SK-N-SH (cell line): ENCODE data around the gene EEF2K. TPM values are rescaled to one million over a fixed set of nuclear protein-coding genes. Genes with fewer than 3 reads are reported as not detected.
A peak's percentile ranks its signal among the peaks of the same experiment; 100 is the strongest.

Source experiments
- CTCF ChIA-PET: fragments of 300-600, 350-600 bp; formaldehyde crosslinking; extraction: SDS; loops from one replicate; lab custom pipeline; 2021; lab: Yijun Ruan, JAX
- POLR2A ChIA-PET: fragments of 350-600 bp; sonication (Branson Sonifier 250); formaldehyde crosslinking; extraction: SDS; loops from one replicate; lab custom pipeline; 2020; ENCODE audit warnings: antibody characterized with exemption, inconsistent platforms; lab: Yijun Ruan, JAX
- DNase-seq: peaks from one replicate; pipeline ENCODE4 v3.0.0; 2012
- H2AFZ ChIP-seq: fragments of 200-600 bp; sonication (generic); 2 replicates; pipeline ENCODE4 v1.8.1; 2016; ENCODE audit warnings: antibody characterized with exemption, mild to moderate bottlenecking, low read depth
- H3F3A ChIP-seq: fragments of 200-600 bp; sonication (generic); replicated peaks from 2 replicates; pipeline ENCODE3; 2016; ENCODE audit warnings: antibody characterized with exemption, mild to moderate bottlenecking; ENCODE audit not compliant: insufficient read depth
- H3K27ac ChIP-seq, 2 experiments: fragments of 200-500 bp in 1 of 2; fragments of 200-600 bp in 1 of 2; sonication (Bioruptor generic) in 1 of 2; sonication (generic), shearing (Covaris generic) in 1 of 2; 2 replicates each; pipeline versions ENCODE4 v1.5.1 to v1.6.1; 2014 to 2016; ENCODE audit warnings: low read depth in 2 of 2, inconsistent platforms in 1 of 2, low read length in 1 of 2, mild to moderate bottlenecking in 1 of 2, mixed read lengths in 1 of 2
- H3K27me3 ChIP-seq: fragments of 200-600 bp; sonication (generic), shearing (Covaris generic); 2 replicates; pipeline ENCODE4 v1.6.1; 2016; ENCODE audit warnings: mixed run types; ENCODE audit not compliant: insufficient read depth
- H3K36me3 ChIP-seq, 2 experiments: fragments of 200-500 bp in 1 of 2; fragments of 200-600 bp in 1 of 2; sonication (Bioruptor generic) in 1 of 2; sonication (generic) in 1 of 2; replicated peaks in 1 of 2; 2 replicates each; pipeline versions ENCODE3 to v1.5.1; 2014 to 2016; ENCODE audit warnings: low read length in 1 of 2, mild to moderate bottlenecking in 1 of 2; ENCODE audit not compliant: insufficient read depth in 2 of 2, control insufficient read depth in 1 of 2
- H3K4me1 ChIP-seq, 2 experiments: fragments of 200-500 bp in 1 of 2; fragments of 200-600 bp in 1 of 2; sonication (Bioruptor generic) in 1 of 2; sonication (generic), shearing (Covaris generic) in 1 of 2; 2 replicates each; pipeline versions ENCODE4 v1.5.1 to v1.6.1; 2014 to 2016; ENCODE audit warnings: low read depth in 1 of 2, low read length in 1 of 2, mixed run types in 1 of 2; ENCODE audit not compliant: insufficient read depth in 2 of 2, control insufficient read depth in 1 of 2
- H3K4me2 ChIP-seq: fragments of 200-600 bp; sonication (generic), shearing (Covaris generic); 2 replicates; pipeline ENCODE4 v1.6.1; 2017; ENCODE audit warnings: mixed run types
- H3K4me3 ChIP-seq, 2 experiments: fragments of 200-500 bp in 1 of 2; fragments of 200-600 bp in 1 of 2; sonication (Bioruptor generic) in 1 of 2; sonication (generic), shearing (Covaris generic) in 1 of 2; 2 replicates each; pipeline versions ENCODE4 v1.5.1 to v1.8.1; 2014 to 2016; ENCODE audit warnings: low read depth in 2 of 2, inconsistent platforms in 1 of 2, low read length in 1 of 2, mild to moderate bottlenecking in 1 of 2, mixed read lengths in 1 of 2, moderate library complexity in 1 of 2
- H3K79me2 ChIP-seq: fragments of 200-600 bp; sonication (generic); 2 replicates; pipeline ENCODE4 v1.8.1; 2017; ENCODE audit warnings: mild to moderate bottlenecking; ENCODE audit not compliant: insufficient read depth
- H3K9ac ChIP-seq: fragments of 200-600 bp; sonication (generic); 2 replicates; pipeline ENCODE4 v1.6.1; 2017; ENCODE audit warnings: mixed run types
- H3K9me2 ChIP-seq: fragments of 200-600 bp; sonication (generic); 2 replicates; pipeline ENCODE4 v1.6.1; 2017; ENCODE audit warnings: mixed run types
- H3K9me3 ChIP-seq: fragments of 200-600 bp; sonication (generic); 2 replicates; pipeline ENCODE4 v1.6.1; 2017; ENCODE audit warnings: mixed run types, mild to moderate bottlenecking, moderate library complexity
- H4K20me1 ChIP-seq: fragments of 200-600 bp; sonication (generic); 2 replicates; pipeline ENCODE4 v1.6.1; 2017; ENCODE audit warnings: mild to moderate bottlenecking, mixed run types; ENCODE audit not compliant: insufficient read depth
- CHD2 ChIP-seq: fragments of 150-350 bp; IDR thresholded peaks from 2 replicates; pipeline ENCODE4 v1.6.1; 2018; ENCODE audit warnings: low read length; ENCODE audit not compliant: partially characterized antibody
- ELF1 ChIP-seq: IDR thresholded peaks from 2 replicates; pipeline ENCODE4 v1.4.0; 2012
- JUND ChIP-seq: IDR thresholded peaks from 2 replicates; pipeline ENCODE4 v1.4.0; 2012
- MAX ChIP-seq: IDR thresholded peaks from 2 replicates; pipeline ENCODE4 v1.4.0; 2012; ENCODE audit warnings: low read depth
- MEF2A ChIP-seq: IDR thresholded peaks from 2 replicates; pipeline ENCODE4 v1.4.0; 2012; ENCODE audit warnings: low read depth, borderline replicate concordance
- PBX3 ChIP-seq: IDR thresholded peaks from 2 replicates; pipeline ENCODE4; 2012
- POLR2AphosphoS5 ChIP-seq: IDR thresholded peaks from 2 replicates; pipeline ENCODE4 v1.6.1; 2012; ENCODE audit warnings: low read depth, low read length
- RCOR1 ChIP-seq: fragments of 150-350 bp; IDR thresholded peaks from 2 replicates; pipeline ENCODE4 v1.6.1; 2017; ENCODE audit warnings: antibody characterized with exemption, low read length
- REST ChIP-seq: IDR thresholded peaks from 2 replicates; pipeline ENCODE4 v1.6.1; 2012; ENCODE audit warnings: mild to moderate bottlenecking, low read depth, low read length, moderate library complexity
- SIN3A ChIP-seq: IDR thresholded peaks from 2 replicates; pipeline ENCODE4 v1.6.1; 2012; ENCODE audit warnings: low read depth, mild to moderate bottlenecking, low read length, moderate library complexity, borderline replicate concordance
- TAF1 ChIP-seq: IDR thresholded peaks from 2 replicates; pipeline ENCODE4 v1.6.1; 2012; ENCODE audit warnings: low read depth, mild to moderate bottlenecking, low read length, moderate library complexity, borderline replicate concordance
- WGBS: methylation state at CpG from one replicate; pipeline ENCODE4 v1.1.6; 2017; ENCODE audit warnings: low lambda C conversion rate; 5-methylcytosine and 5-hydroxymethylcytosine counted together
- polyA plus RNA-seq, 3 experiments: library from polyadenylated mRNA; depleted of rRNA; stranded (reverse); fragments of >200 nt; gene quantifications; 2 replicates each; pipeline ENCODE4 v1.2.3, GENCODE V29; 2012

EEF2K gene
- polyA plus RNA-seq, 1 of the 3 experiments (the other 2 are of a cell fraction) = 8.0 TPM

DNA sequence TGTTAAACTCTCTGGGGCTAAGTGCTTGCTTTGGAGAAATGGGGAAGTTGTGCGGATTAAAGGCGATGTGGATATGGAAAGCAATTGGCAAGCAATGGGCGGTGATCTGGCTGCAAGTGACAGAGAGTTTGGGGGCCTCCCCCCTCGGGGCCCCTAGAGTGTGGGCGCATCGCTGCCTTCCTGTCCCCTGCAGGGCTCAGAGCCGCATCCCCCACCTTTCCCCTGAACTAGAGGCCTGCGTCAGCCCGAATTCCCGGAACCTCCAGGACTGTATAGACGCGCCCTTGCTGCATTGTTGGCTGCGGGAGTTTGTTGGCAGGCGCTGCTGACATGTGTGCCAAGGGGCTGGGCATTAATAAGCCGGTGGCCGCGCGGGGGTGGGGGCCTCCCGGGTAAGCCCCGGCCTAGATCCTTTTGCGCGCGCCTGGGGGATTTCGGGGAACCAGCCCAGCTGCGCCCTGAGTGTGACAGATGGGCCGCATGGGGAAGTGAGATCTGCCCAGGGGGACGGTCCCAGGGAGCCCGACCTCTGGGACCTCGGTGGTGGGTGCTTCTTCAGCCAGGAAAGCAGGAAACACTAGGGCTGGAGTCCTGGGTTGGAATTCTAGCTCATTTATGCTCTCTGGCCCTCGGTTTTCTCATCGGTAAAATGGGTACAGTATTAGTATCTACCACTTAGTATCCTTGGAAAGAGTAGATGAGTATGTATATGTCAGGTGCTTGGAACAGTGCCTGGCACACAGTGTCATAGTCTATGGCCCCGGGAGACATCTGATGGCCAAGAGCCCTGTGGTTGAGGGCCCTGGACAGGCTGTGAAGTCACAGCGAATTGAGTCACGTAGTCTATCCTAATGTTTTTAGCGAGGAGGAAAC, 1.0 kb downstream of the EEF2K start (continued):
- TF ChIP-seq MEF2A = no peak
- TF ChIP-seq CHD2 = no peak

DNA sequence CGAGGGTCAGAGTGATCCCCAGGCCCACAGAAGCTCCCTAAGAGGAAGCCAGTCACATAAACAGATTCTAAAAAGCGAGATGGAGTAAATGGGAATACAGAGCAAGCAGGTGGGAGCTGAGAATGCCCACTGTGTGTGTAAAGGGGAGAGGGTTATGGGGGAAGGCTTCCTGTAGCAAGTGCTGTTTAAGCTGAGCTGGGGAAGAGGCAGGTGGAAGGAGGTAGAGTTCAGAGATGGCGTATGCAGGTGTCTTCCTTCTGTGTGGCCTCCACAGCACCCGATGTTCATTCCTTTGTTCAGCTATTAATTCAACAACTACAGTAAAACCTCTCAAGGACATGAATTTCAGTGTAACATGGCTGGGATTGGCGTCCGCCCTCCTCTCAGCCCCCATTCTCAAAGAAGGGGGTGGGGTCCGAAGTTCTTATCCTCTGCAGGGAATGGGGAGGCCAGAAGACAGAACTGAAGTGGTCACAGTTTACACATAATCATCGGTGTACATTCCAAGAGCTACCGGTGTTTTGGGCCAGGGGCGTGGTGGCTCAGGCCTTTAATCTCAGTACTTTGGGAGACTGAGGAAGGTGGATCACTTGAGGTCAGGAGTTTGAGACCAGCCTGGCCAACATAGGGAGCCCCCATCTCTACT, 1.8 kb downstream of the EEF2K start:
- H3K36me3 ChIP-seq = no peaks in the 10 kb centered on the region
- H3K27ac ChIP-seq = no peak overlapping the region
- ChIA-PET POLR2A (no interaction called here), CTCF (interaction anchor here (0.8 to 5.6 kb wide), 6 partner anchors 13 to 130 kb away, joined by 3 to 66 read pairs (median 10); partner anchors contain the start of gene POLR3E)
- H3K4me3 ChIP-seq = peak overlapping the region; percentile 64 to 87
- peaks cover 6 to 7% of the 10 kb centered on the region in 2 experiments; a peak in 1 of 4 replicates for H3K4me1 ChIP-seq
- no peak overlapping the region for H2AFZ ChIP-seq
- H3K79me2 ChIP-seq = peaks cover 64% of the 10 kb centered on the region
- H3F3A ChIP-seq = peaks cover 9% of the 10 kb centered on the region
- 91% methylated on average over 10 of the region's 10 CpGs for WGBS
- H3K9me3 ChIP-seq = no peaks in the 10 kb centered on the region
- DNase-seq = no peak
- TF ChIP-seq REST = no peak
- no peak for TF ChIP-seq PBX3
- TF ChIP-seq RCOR1 = no peak
- TF ChIP-seq POLR2AphosphoS5 = no peak
- no peak for TF ChIP-seq MEF2A
- TF ChIP-seq JUND = no peak
- TF ChIP-seq MAX = no peak
- TF ChIP-seq SIN3A = no peak
- TF ChIP-seq ELF1 = no peak
- TF ChIP-seq TAF1 = no peak
- H3K4me2 ChIP-seq = peak overlapping the region; percentile 94
- no peaks in the 10 kb centered on the region for H3K27me3 ChIP-seq
- no peaks in the 10 kb centered on the region for H3K9me2 ChIP-seq
- peak overlapping the region; percentile 72; the same call in 1 of the 2 replicates for H3K9ac ChIP-seq
- H4K20me1 ChIP-seq = peaks cover 4% of the 10 kb centered on the region
